ENCODE data around the gene TACR2.

DNA sequence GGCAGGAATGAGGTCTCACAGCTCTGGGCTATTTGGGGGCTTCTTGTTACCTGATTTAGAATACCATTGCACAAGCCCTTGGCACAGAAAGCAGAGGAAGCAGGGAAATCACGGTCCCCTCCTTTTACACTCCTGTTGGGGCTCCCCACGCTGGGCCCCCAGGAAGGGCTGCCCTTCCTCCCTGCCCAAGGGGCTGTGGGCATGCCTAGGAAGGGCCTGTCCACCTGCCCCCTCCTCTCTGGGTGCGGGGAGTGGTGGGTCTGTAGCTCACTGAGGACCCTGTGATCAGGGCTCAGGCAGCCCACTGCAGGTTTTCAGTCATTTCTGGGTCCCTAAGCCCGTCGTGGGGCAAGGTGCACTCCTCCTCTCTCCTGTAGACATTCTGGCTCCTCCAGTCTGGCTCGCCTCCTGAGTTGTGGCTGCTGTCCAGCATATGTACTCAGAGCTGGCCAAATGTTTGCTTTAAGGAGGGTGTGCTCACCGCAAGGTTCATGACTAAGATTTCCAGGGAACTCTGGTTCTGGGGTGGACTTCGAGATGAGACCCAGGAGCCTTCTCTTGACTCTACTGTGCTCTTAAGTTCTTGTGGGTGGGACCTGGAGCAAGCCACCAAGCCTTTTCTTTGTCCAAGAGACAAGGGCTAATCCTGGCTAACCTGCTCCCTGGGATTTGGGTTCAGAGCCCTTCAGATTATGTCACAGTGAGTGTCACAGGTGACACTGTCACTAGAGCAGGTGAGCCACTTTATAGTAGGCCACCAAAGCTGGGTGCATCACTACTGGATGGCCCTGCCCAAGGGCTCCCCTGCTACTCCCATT lies 56.0 kb downstream of the TACR2 start:
- TF ChIP-seq, protein P1, sequence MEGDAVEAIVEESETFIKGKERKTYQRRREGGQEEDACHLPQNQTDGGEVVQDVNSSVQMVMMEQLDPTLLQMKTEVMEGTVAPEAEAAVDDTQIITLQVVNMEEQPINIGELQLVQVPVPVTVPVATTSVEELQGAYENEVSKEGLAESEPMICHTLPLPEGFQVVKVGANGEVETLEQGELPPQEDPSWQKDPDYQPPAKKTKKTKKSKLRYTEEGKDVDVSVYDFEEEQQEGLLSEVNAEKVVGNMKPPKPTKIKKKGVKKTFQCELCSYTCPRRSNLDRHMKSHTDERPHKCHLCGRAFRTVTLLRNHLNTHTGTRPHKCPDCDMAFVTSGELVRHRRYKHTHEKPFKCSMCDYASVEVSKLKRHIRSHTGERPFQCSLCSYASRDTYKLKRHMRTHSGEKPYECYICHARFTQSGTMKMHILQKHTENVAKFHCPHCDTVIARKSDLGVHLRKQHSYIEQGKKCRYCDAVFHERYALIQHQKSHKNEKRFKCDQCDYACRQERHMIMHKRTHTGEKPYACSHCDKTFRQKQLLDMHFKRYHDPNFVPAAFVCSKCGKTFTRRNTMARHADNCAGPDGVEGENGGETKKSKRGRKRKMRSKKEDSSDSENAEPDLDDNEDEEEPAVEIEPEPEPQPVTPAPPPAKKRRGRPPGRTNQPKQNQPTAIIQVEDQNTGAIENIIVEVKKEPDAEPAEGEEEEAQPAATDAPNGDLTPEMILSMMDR (IDR thresholded peaks at IDR 0.05) = no peak
- no peak for TF ChIP-seq POLR2A (IDR thresholded peaks at IDR 0.05)
- peak; percentile 40 to 90 (median 71) for TF ChIP-seq POLR2AphosphoS5 (IDR thresholded peaks at IDR 0.05)
- TF ChIP-seq EP300 (IDR thresholded peaks at IDR 0.05) = no peak
